Keratinocyte (primary cell): ENCODE data around the gene NT5DC2. TPM values are rescaled to one million over a fixed set of nuclear protein-coding genes. Genes with fewer than 3 reads are reported as not detected.

ENCODE experiments used
- DNase-seq: peaks from one replicate; pipeline ENCODE4 v3.0.0-alpha.2; 2011; ENCODE audit warnings: low read depth, missing footprints, low spot score
- FAIRE-seq: peaks from 2 replicates; lab custom pipeline; 2011; peaks lifted over from hg19 to GRCh38; lab: Jason Lieb, UNC
- H2AFZ ChIP-seq: 2 replicates; pipeline ENCODE4 v1.6.0; 2012; ENCODE audit warnings: low read length, control low read depth, inconsistent platforms; ENCODE audit not compliant: control insufficient read depth
- H3K27ac ChIP-seq: 2 replicates; pipeline ENCODE4 v1.5.1; 2011; ENCODE audit warnings: low read length; ENCODE audit not compliant: control insufficient read depth, insufficient read depth
- H3K27me3 ChIP-seq: 3 replicates; pipeline ENCODE4 v1.6.0; 2011; ENCODE audit warnings: low read length; ENCODE audit not compliant: control insufficient read depth, insufficient read depth; ENCODE audit errors: extremely low read depth
- H3K36me3 ChIP-seq, 2 experiments: 2 replicates in 1 of 2; 3 replicates in 1 of 2; pipeline ENCODE4 v1.5.1; 2011; ENCODE audit warnings: low read length in 2 of 2, mild to moderate bottlenecking in 1 of 2; ENCODE audit not compliant: control insufficient read depth in 2 of 2, insufficient read depth in 2 of 2; ENCODE audit errors: extremely low read depth in 1 of 2
- H3K4me1 ChIP-seq: 3 replicates; pipeline ENCODE4 v1.5.1; 2011; ENCODE audit warnings: low read length; ENCODE audit not compliant: control insufficient read depth, insufficient read depth; ENCODE audit errors: extremely low read depth
- H3K4me2 ChIP-seq: 3 replicates; pipeline ENCODE4 v1.6.0; 2011; ENCODE audit warnings: low read depth, low read length; ENCODE audit not compliant: control insufficient read depth, insufficient read depth; ENCODE audit errors: extremely low read depth
- H3K4me3 ChIP-seq, 3 experiments: fragments of 200-600 bp in 1 of 3; sonication (generic) in 1 of 3; 2 replicates in 2 of 3; 3 replicates in 1 of 3; pipeline ENCODE4 v1.5.1; 2011 to 2016; ENCODE audit warnings: low read length in 3 of 3, mild to moderate bottlenecking in 3 of 3, control low read depth in 2 of 3, inconsistent platforms in 1 of 3, low read depth in 1 of 3, mixed read lengths in 1 of 3, mixed run types in 1 of 3, moderate library complexity in 1 of 3; ENCODE audit not compliant: control insufficient read depth in 2 of 3, insufficient read depth in 2 of 3; ENCODE audit errors: extremely low read depth in 1 of 3
- H3K79me2 ChIP-seq: 2 replicates; pipeline ENCODE4 v1.6.0; 2012; ENCODE audit warnings: low read length; ENCODE audit not compliant: control insufficient read depth, insufficient read depth
- H3K9ac ChIP-seq: 3 replicates; pipeline ENCODE4 v1.6.0; 2011; ENCODE audit warnings: low read length; ENCODE audit not compliant: control insufficient read depth, insufficient read depth; ENCODE audit errors: extremely low read depth
- H3K9me1 ChIP-seq: 3 replicates; pipeline ENCODE4 v1.6.0; 2011; ENCODE audit warnings: low read length; ENCODE audit not compliant: control insufficient read depth, insufficient read depth; ENCODE audit errors: extremely low read depth
- H3K9me3 ChIP-seq: 2 replicates; pipeline ENCODE4 v1.5.1; 2012; ENCODE audit warnings: low read depth, low read length; ENCODE audit not compliant: control insufficient read depth
- H4K20me1 ChIP-seq: 3 replicates; pipeline ENCODE4 v1.6.0; 2011; ENCODE audit warnings: low read length; ENCODE audit not compliant: control insufficient read depth, insufficient read depth; ENCODE audit errors: extremely low read depth
- CTCF ChIP-seq, 3 experiments: IDR thresholded peaks in 1 of 3; conservative IDR thresholded peaks in 1 of 3; optimal IDR thresholded peaks in 1 of 3; 2 replicates in 2 of 3; 3 replicates in 1 of 3; pipeline versions ENCODE3 to v1.5.1; 2011; ENCODE audit warnings: low read length in 3 of 3, mild to moderate bottlenecking in 3 of 3, moderate library complexity in 2 of 3, control low read depth in 1 of 3, inconsistent platforms in 1 of 3; ENCODE audit not compliant: insufficient read depth in 2 of 3; ENCODE audit errors: extremely low read depth in 1 of 3
- EZH2 ChIP-seq: IDR thresholded peaks from one replicate; pipeline ENCODE4 v1.6.1; 2012; ENCODE audit warnings: inconsistent platforms, mild to moderate bottlenecking, low read length, moderate library complexity
- dilution Hi-C: fragments of 300-500 bp; cut with MboI; formaldehyde crosslinking; loops from one replicate; pipeline ENCODE4 v1.7.0; 2020; ENCODE audit warnings: low sequenced_read_pairs; ENCODE audit not compliant: extremely low pct_ligation_motif_present
- polyA plus RNA-seq, 5 experiments: library from polyadenylated mRNA; depleted of rRNA in 3 of 5; stranded (reverse) in 3 of 5; stranded (forward) in 1 of 5; unstranded in 1 of 5; fragments of >200 nt; gene quantifications; 1 replicate in 1 of 5; 2 replicates in 3 of 5; 3 replicates in 1 of 5; pipeline versions ENCODE4 v1.2.1 to v1.2.3, GENCODE V29; 2011 to 2012; ENCODE audit warnings: missing spikeins in 2 of 5, low read depth in 1 of 5, low replicate concordance in 1 of 5

NT5DC2 gene
- polyA plus RNA-seq, 1 donor (not counting 4 experiments of a cell fraction or from before 2014, with no cell fraction given), result 54.7 TPM

GRCh38 chr3:52512727-52513126, 20.9 kb downstream of the NT5DC2 start:
- no peaks in the 10 kb centered on the region for H3K79me2 ChIP-seq
- H3K9me1 ChIP-seq, result no peaks in the 10 kb centered on the region
- FAIRE-seq, result no peak
- peaks cover 10% of the 10 kb centered on the region for H3K27me3 ChIP-seq
- H3K27ac ChIP-seq, result no peak overlapping the region
- H3K4me3 ChIP-seq, result no peak overlapping the region
- H3K9ac ChIP-seq, result no peak overlapping the region
- no peak overlapping the region for H3K4me2 ChIP-seq
- no peaks in the 10 kb centered on the region for H4K20me1 ChIP-seq
- H3K9me3 ChIP-seq, result no peaks in the 10 kb centered on the region
- DNase-seq, result no peak
- dilution Hi-C loops, result no loop called here
- H3K36me3 ChIP-seq, result no peaks in the 10 kb centered on the region
- no peak overlapping the region for H2AFZ ChIP-seq
- H3K4me1 ChIP-seq, result no peaks in the 10 kb centered on the region
- TF ChIP-seq CTCF (optimal IDR thresholded peaks at IDR 0.05 in 1 of 3, IDR thresholded peaks at IDR 0.05 in 1 of 3, conservative IDR thresholded peaks at IDR 0.05 in 1 of 3; ENCODE audit: extremely low read depth in 1 of 3, insufficient read depth in 2 of 3, low read length in 3 of 3) (no peak), EZH2 (no peak)

GRCh38 chr3:52512105-52512504, 21.6 kb downstream of the NT5DC2 start:
- Histone ChIP-seq H2AFZ (no peak overlapping the region), H4K20me1 (no peaks in the 10 kb centered on the region), H3K9ac (no peak overlapping the region), H3K36me3 (no peaks in the 10 kb centered on the region), H3K27me3 (peaks cover 8% of the 10 kb centered on the region), H3K79me2 (no peaks in the 10 kb centered on the region), H3K4me3 (no peak overlapping the region), H3K9me1 (no peaks in the 10 kb centered on the region), H3K9me3 (no peaks in the 10 kb centered on the region), H3K4me1 (no peaks in the 10 kb centered on the region), H3K4me2 (no peak overlapping the region), H3K27ac (no peak overlapping the region)
- dilution Hi-C loops, result no loop called here
- FAIRE-seq (no peak), DNase-seq (no peak)
- TF ChIP-seq EZH2, result no peak
- TF ChIP-seq CTCF (optimal IDR thresholded peaks at IDR 0.05 in 1 of 3, IDR thresholded peaks at IDR 0.05 in 1 of 3, conservative IDR thresholded peaks at IDR 0.05 in 1 of 3; ENCODE audit: extremely low read depth in 1 of 3, insufficient read depth in 2 of 3, low read length in 3 of 3), result no peak
